GM18870 (cell line): ENCODE measurements around the gene SAP25.
A peak's percentile ranks its signal among the peaks of the same experiment; 100 is the strongest.

ENCODE experiments used
- ATAC-seq: cut with Tn5 transposase; IDR thresholded peaks from one replicate; pipeline ENCODE4 v1.9.1; 2021; ENCODE audit warnings: moderate library complexity; ENCODE audit not compliant: unreplicated experiment

Gene SAP25

GRCh38 chr7:100573691-100574361, at the start of gene SAP25:
TSS of gene SAP25 (minus strand) at chr7:100573900. CDS start at chr7:100573742, 158 bp downstream.
- no peak for ATAC-seq

DNA sequence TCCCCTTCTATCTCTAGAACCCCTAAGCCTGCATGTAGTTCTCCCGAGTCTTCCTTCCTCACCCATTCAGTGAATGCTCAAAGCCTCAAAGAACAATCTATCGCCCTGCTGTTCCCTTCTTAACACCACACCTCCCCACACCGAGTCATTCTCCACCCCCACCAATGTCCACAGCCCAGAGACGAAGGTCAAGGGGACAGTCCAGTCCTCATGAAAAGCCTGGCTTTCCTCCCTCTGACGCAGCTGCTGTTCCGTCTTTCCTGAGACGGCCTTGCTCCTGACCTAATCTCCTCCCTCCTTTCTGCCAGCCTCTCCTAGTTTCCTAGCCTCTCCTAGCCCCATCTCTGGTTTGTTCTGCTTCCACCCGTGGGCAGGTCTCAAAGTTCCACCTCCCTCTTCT, 47.9 kb upstream of the SAP25 start:
- no peak for ATAC-seq

DNA sequence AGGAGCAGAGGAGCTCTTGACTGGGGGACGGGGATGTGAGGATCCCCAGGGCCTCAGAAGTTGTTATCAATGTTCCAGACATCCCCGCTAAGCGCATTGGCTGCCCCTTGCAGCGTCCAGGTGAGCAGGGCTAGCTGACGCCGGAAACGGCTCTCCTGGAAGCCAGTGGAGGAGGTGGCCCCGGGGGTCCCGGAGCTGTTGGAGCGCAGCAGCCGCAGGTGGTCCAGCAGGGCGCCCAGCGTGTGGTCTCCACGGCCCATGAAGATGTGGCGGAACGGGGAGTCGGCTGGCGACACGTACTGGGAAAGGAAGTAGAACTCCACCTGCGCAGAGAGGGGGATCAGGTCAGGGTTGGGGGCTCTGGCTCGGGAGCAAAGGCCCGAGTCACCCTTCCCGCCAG, 47.1 kb upstream of the SAP25 start:
- ATAC-seq, result no peak

- no peak for ATAC-seq
Observed at GRCh38 chr7:100620239-100620638, 46.5 kb upstream of the SAP25 start.

- ATAC-seq, result no peak
Observed at GRCh38 chr7:100614308-100614861, 40.7 kb upstream of the SAP25 start.

DNA sequence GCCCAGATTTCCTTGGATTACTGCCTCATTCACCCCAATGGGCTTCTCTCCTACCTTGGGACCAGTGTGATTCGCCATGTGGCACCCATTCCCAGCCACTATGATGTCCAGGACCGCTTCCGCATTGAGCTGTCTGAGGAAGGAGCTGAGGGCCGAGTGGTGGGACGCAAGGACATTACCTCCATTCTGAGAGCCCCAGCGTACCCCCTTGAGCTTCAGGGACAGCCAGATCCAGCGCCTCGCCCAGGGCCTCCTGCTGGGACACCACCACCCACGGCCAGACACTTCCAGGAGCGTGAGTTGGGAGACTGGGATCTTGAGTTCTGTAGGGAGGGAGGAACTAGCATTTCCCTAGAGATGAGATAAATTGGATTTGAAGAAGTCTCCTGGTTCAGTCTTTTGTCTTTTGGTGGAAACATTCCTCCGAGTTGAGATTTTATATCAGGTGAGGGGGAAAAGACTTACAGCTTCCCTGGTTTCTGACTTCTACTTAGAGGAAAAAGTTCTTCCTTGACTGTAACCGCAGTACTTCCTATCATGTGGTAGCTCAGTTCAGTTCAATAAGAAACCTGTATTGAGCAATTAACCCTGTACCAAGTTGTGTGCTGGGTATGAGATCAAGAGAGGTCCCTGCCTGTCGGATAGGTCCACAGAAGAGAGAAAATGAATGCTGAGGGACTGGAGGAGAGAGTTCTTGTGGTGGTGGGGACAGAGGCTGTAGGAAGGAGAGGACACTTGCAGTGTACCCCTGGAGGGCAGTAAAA, 39.9 kb upstream of the SAP25 start:
- no peak for ATAC-seq

DNA sequence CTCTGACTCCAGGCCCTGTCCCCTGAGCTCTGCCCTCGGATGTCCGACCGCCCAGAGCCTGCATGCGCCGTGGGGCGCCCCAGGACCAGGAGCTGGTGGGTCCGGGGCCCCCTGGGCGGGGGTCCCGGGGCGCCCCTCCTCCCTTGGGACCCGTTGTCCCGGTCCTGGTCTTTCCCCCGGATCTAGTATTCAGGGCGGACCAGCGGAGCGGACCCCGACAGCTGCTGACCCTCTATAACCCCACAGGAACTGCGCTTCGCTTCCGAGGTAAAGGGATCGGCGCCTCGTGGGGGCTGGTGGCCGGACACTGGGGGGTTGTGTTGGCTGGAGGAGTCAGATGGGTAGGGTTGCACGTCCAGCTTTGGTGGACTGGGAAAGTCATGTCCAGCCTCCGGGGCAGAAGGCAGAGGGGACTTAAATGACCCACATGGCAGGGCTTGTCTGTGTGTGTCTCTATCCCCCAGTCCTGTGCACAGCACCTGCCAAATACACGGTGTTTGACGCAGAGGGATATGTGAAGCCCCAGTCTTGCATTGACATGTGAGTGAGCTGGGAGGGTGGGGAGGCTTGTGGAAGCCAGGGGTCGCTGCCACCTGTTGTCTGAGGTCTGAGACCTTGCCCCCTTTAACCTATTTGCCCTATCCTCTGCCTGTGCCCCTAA, 39.2 kb upstream of the SAP25 start:
- ATAC-seq, result no peak

DNA sequence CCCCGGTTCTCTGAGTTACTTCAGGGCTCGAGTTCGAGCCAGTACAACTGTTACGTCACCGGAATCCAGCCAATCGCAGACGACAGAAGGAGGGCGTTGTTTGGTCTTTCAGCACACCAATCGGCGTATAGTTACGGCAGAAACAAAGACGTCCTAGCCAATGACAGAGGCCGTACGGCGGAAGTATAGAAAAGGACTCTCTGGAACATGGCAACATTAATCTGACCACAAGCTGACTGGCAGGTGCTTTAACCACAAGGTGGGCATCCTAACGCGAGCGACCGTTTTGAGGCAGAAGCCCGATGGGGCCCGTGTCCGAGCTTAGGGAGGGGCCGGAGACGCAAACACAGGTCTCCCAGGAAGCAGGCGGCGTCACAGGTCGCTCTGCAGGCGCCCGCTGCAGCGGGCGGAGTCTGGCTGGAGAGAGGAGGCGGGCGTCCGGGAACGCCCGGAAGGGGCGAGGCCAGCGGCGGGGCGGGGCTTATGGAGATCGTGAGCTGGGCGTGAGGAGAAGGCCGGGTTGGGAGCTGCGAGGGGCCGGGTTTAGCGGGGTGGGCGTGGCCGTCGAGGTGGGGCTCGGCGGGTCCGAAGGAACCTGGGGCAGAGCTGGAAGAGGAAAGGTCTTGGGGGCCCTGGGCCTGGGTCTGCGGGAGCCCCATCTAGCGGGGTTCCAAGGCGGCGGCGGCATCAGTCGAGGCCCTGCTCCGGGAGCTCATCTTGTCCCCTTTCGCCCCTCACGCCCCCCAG, 38.5 kb upstream of the SAP25 start, which contains the start of gene MOSPD3:
Gene MOSPD3, plus strand, starts transcription at position 558 of the 747 bp plus-strand sequence. CDS start 252 bp downstream, outside the sequence.
- ATAC-seq, result peak; percentile 92

- no peak for ATAC-seq
Observed at GRCh38 chr7:100609958-100610357, 36.3 kb upstream of the SAP25 start.

- no peak for ATAC-seq
Observed at GRCh38 chr7:100607111-100607510, 33.4 kb upstream of the SAP25 start.

GRCh38 chr7:100606313-100606712, 32.6 kb upstream of the SAP25 start:
- ATAC-seq, result no peak

GRCh38 chr7:100604976-100605911, 31.5 kb upstream of the SAP25 start:
- no peak for ATAC-seq

DNA sequence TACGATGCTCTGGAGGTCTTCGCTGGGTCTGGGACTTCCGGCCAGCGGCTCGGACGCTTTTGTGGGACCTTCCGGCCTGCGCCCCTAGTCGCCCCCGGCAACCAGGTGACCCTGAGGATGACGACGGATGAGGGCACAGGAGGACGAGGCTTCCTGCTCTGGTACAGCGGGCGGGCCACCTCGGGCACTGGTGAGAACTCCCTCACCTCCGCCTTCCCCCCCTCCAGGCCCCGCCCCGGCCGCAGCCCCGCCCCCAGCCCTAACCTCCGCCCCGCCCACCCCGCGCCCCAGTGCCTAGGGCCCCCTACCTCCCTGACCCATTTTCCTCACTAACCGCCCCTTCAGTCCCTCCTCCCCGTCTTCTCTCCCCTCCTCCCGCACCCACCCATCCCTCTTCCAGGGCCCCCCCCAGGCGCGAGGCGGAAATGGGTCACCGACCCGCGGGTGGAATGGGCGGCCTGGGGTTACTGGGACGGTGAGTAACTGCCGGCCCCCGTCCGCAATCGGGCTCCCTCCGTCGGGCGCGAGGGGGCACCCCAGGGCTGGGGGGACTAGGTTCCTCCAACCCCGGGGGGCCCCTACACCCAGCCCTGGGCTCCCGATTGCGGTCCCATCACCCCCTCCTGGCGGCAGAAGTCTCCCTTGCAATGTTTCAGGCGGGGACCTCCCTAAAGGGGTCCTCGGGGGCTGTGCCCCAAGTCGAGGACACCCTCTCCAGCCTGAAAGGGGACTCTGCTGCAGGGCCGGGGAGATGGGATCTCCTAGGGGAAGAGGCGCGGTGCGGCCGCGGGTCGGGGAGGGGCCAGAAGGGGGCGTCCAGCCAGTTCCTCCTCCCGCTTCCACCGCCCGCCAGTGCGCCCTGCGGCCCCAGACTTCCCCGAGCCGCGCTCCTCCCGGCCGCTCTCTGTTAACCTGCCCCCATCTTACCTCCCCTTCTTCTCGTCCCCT, 30.6 kb upstream of the SAP25 start:
- ATAC-seq, result no peak

DNA sequence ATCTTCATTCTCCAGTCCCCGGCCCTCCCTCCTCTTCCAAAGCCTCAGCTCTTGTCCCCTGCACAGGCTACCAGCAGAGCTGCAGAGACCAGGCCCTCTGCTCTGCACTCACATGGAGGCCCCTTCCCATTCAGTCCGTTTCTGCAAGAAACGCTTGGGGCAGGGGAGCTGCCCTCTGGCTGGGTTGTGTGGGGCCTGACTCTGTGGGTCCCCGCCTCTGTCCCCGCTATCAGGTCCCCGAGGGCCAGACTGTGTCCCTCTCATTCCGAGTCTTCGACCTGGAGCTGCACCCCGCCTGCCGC, 30.0 kb upstream of the SAP25 start:
- ATAC-seq, result no peak

DNA sequence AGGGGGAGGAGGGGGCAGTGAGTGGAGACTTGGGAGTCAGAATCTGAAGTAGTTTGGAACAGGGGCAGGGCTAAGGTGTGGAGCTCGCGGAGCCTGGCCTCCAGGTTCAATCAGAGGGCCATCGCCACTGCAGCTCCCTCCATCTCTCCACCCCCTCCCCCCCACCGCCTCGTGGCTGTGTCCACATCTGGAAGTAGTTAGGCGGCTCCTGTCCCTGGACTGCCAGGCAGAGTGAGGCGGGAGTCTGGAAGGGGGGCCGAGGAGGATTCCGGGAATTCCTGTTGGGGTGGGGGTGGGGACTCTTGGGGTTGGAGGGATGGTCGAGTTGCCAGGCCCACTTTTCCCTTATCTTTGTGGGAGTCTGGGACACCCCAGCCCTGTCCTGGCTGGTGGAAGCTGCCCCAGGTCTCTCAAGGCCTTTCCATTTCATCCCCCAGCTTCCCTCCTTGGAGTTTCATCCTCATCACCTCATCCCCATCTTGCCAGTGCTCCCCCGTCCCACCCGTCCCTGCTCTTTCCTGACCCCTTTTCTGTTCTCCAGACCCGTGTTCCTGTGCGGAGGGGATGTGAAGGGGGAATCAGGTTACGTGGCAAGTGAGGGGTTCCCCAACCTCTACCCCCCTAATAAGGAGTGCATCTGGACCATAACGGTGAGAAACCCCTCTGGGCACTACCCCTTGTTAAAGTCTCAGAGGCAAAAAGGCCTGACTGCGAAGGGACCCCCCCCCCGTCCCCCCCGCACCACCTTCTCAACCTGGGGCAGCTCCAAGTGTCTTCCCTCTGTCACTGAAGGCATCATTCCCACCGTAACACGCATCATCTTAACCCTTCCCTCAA, 29.4 kb upstream of the SAP25 start:
- no peak for ATAC-seq

DNA sequence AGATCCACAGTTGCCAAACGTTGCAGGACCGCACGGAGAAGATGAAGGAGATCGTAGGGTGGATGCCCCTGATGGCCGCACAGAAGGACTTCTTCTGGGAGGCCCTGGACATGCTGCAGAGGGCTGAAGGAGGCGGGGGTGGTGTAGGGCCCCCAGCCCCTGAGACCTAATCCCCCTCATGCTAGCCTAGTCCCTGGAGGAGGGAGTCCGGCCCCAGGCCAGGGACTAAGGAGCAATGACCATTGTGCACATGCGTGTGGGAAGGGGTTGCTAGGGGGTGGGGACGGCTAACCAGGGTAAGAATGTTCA, 27.0 kb upstream of the SAP25 start:
- ATAC-seq, result no peak

DNA sequence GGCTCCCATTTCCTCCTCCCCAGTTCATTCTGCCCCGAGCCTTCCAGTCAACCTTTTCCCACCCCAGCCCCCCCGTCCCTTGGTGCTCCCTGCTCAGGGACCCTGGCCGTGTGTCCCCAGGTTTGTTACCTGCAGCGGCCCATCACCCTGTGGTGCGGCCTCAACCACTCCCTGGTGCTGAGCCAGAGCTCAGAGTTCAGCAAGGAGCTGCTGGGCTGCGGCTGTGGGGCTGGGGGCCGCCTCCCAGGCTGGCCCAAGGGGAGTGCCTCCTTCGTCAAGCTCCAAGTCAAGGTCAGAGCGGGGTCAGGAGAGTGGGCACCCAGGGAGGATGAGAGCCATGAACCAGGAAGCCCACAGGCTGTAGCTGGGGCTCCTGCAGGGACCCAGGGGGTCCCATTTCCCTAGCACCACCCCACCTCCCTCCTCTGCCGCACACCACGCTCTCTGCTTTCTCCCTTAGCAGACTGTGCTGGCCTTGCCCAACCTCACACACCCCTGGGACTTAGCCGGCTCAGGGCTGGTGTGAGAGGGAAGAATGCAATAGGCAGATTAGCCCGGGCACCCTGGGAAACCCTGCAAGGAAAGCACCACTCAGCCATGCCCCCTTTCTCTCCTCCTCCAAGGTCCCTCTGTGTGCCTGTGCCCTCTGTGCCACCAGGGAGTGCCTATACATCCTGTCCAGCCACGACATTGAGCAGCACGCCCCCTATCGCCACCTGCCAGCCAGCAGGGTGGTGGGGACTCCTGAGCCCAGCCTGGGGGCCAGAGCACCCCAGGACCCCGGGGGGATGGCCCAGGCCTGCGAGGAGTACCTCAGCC, 26.4 kb upstream of the SAP25 start:
- ATAC-seq, result no peak
